Measurements from ENCODE around the gene NMB. TPM values are rescaled to one million over a fixed set of nuclear protein-coding genes. Genes with fewer than 3 reads are reported as not detected.

The NMB gene, protein sequence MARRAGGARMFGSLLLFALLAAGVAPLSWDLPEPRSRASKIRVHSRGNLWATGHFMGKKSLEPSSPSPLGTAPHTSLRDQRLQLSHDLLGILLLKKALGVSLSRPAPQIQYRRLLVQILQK
- total RNA-seq, result 9.0 TPM
- long read RNA-seq, partial matches to known transcripts, result 0 of 5 reads
- long read RNA-seq, other reads (novel, unspliced or antisense), result 0 of 5 reads

DNA sequence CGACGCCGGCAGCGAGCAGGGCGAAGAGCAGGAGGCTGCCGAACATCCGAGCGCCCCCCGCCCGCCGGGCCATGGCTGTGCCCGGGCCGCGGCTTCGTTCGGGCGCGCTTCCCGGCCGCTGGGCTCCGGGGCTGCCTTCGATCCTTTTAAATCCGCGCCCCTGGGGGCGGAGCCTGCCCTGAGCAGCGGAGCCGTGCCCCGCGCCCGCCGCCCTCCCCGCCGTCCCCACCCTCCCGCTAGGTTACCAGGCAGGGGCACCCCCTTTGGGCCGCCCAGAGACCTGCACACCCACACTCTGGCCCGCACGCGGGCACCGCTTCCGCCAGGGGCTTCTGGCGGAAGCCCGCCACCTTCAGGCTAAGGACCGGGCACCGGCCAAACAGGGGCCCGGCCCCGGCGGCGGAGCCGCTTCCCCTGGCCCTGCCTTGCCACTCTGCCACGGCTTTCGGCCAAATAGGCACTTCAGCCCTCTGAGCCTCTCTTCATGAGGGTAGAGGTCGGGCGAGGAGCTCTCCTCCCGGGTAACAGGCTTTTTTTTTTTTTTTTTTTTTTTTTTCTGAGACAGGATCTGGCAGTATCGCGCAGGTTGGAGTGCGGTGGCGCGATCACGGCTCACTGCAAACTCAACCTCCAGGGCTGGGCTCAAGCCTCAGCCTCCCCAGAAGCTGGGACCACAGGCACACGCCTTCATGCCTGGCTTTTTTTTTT, at the start of gene NMB:
Gene NMB, minus strand, starts transcription at position 120 of the 708 bp plus-strand sequence. Its CDS starts 47 bp downstream, at position 73.
- Histone ChIP-seq H3K4me3 (peak within 1 kb of the TSS; percentile 61), H3K9me3 (no peaks in the 10 kb centered on the region), H3K27ac (peak within 1 kb of the TSS; percentile 77), H3K36me3 (no peaks in the 10 kb centered on the region), H3K27me3 (no peaks in the 10 kb centered on the region), H3K4me1 (peaks cover 19% of the 10 kb centered on the region)
- DNase-seq (peak; percentile 92), ATAC-seq (peak; percentile 80)
- intact Hi-C loops (cut with DNase I), result no loop called here
- TF ChIP-seq, protein P1, sequence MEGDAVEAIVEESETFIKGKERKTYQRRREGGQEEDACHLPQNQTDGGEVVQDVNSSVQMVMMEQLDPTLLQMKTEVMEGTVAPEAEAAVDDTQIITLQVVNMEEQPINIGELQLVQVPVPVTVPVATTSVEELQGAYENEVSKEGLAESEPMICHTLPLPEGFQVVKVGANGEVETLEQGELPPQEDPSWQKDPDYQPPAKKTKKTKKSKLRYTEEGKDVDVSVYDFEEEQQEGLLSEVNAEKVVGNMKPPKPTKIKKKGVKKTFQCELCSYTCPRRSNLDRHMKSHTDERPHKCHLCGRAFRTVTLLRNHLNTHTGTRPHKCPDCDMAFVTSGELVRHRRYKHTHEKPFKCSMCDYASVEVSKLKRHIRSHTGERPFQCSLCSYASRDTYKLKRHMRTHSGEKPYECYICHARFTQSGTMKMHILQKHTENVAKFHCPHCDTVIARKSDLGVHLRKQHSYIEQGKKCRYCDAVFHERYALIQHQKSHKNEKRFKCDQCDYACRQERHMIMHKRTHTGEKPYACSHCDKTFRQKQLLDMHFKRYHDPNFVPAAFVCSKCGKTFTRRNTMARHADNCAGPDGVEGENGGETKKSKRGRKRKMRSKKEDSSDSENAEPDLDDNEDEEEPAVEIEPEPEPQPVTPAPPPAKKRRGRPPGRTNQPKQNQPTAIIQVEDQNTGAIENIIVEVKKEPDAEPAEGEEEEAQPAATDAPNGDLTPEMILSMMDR (IDR thresholded peaks at IDR 0.05), result peak; percentile 55

DNA sequence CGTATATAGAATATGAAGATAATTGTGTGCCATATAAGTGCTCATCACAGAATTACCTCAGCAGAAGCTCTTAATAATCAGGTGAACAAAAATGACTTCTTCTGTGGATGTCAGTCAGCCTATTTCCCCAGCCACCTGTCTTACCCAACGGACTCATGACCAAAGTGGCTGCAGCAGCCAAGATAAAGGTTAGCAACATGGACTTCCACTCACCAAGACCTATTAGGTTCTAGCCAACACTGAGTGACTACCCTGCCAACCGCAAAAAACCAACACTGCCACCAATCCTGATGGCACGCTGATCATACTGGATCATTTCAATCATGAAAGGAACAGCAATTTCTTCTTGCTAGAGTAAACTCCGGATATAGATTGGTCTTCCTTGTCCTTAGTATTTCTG, 45.8 kb upstream of the NMB start:
- H3K27me3 ChIP-seq, result no peaks in the 10 kb centered on the region
- TF ChIP-seq, protein P1 (IDR thresholded peaks at IDR 0.05), result no peak
- H3K27ac ChIP-seq, result no peak overlapping the region
- ATAC-seq (no peak), DNase-seq (no peak)
- intact Hi-C loops (cut with DNase I), result no loop called here
- H3K9me3 ChIP-seq, result no peaks in the 10 kb centered on the region
- no peak overlapping the region for H3K4me3 ChIP-seq
- peaks cover under 1% of the 10 kb centered on the region for H3K36me3 ChIP-seq
- peaks cover 11% of the 10 kb centered on the region for H3K4me1 ChIP-seq

DNA sequence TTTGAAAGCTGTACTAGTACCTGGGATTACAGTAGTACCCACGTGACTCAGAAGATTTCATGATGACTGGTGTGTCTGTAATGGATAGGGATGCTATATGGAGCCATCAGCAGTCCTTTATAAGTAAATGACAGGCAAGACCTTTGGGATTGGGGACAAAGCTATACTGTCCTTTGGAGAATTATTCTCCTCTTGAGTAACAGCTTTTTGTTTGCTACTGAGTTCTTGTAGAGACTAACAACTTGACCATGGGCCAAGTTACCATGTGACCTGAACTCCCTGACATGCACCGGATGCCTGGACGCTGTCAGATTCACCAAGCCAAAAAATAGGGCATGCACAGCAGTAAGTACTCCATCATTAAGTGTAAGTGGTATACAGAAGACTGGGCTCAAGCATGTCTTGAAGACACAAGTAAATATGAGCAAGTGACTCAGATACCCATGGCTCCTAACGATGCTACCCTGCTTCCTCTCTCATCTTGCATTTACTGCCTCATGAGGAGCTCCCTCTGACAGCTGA, 45.0 kb upstream of the NMB start:
- H3K9me3 ChIP-seq, result no peaks in the 10 kb centered on the region
- no peak for DNase-seq
- peak; percentile 83 for ATAC-seq
- TF ChIP-seq, protein P1 (IDR thresholded peaks at IDR 0.05), result no peak
- no peaks in the 10 kb centered on the region for H3K27me3 ChIP-seq
- peaks cover 11% of the 10 kb centered on the region for H3K4me1 ChIP-seq
- intact Hi-C loops (cut with DNase I), result no loop called here
- H3K27ac ChIP-seq, result no peak overlapping the region
- no peaks in the 10 kb centered on the region for H3K36me3 ChIP-seq
- H3K4me3 ChIP-seq, result no peak overlapping the region

DNA sequence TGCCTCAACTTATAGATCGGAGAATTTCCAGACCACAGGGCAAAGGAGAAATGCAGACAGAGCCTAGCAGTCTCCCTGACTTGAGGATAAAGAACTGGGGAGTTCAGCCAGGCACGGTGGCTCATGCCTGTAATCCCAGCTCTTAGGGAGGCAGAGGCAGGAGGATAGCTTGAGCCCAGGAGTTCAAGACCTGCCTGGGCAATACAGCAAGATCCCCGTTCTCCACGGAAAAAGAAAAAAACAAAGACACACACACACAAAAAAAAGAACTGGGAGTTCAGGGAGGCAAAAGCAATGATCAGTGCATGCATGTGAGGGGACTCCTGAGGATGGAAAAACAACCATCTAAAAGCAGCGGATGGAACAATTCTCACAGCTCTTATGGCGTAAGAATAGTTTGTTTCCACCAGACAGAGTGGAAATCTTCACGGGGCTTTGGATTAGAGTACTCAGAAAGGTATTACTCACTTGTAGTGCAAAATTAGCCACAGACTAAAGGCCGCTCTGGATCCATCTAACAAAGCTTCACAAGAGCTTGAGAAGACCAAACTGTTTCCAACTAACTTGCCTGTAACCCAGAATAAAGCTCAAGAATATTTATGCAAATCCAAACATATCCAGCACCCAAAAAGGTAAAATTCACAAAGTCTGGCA, 41.7 kb upstream of the NMB start:
- no peaks in the 10 kb centered on the region for H3K27me3 ChIP-seq
- no peaks in the 10 kb centered on the region for H3K36me3 ChIP-seq
- no peaks in the 10 kb centered on the region for H3K9me3 ChIP-seq
- peaks cover 11% of the 10 kb centered on the region for H3K4me1 ChIP-seq
- DNase-seq (no peak), ATAC-seq (no peak)
- H3K27ac ChIP-seq, result no peak overlapping the region
- intact Hi-C loops (cut with DNase I), result no loop called here
- TF ChIP-seq, protein P1 (IDR thresholded peaks at IDR 0.05), result no peak
- no peak overlapping the region for H3K4me3 ChIP-seq

DNA sequence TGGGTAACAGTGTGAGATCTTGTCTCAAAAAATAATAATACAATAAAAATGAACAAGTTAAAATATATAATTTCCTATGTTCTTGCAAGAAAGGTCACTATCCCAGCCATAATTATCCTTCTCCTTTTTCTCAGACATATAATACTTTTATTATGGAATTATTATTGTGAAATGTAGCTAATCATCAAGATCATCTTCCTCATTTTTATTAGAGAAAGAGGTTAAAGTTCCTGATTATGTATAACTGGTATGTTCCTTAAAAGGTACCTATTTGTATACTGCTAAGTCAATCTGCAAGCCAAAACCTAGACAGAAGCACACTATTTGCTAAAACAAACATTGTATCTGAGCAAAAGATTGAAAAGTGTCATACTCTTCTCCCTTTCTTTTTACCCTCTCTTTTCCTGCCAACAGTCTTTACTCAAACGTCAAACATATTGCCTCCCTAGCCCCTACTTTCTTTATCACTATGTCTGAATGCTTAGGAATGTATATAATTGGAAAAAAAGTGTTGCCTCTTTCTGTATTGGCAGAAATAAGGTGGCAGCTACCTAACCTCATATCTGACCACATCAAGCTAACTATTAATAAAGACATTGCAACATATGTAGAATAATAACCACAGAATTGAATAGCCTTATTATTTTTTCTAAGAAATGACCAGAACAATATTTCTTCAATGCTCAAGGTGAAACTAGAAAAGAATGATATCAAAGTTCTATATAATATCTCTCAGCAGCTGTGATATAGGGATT, 39.4 kb upstream of the NMB start:
- H3K4me3 ChIP-seq, result no peak overlapping the region
- peak overlapping the region; percentile 2 for H3K27ac ChIP-seq
- intact Hi-C loops (cut with DNase I), result no loop called here
- ATAC-seq (peak; percentile 29), DNase-seq (no peak)
- H3K27me3 ChIP-seq, result no peaks in the 10 kb centered on the region
- TF ChIP-seq, protein P1 (IDR thresholded peaks at IDR 0.05), result no peak
- H3K9me3 ChIP-seq, result no peaks in the 10 kb centered on the region
- H3K36me3 ChIP-seq, result no peaks in the 10 kb centered on the region
- peaks cover under 1% of the 10 kb centered on the region for H3K4me1 ChIP-seq
